Fibroblast of lung (primary cell): ENCODE results near the gene CDCP1. TPM values are rescaled to one million over a fixed set of nuclear protein-coding genes. Genes with fewer than 3 reads are reported as not detected.

Experiments used
- DNase-seq, 2 donors: peaks; one replicate each; pipeline versions ENCODE4 v3.0.0 to v3.0.0-alpha.2; 2010; ENCODE audit warnings: low read depth in 2 of 2
- H2AFZ ChIP-seq: 2 replicates; pipeline ENCODE4 v1.5.1; 2012; ENCODE audit warnings: low read length, control low read depth, inconsistent platforms
- H3K27ac ChIP-seq: 2 replicates; pipeline ENCODE4 v1.5.1; 2011; ENCODE audit warnings: low read length, control low read depth; ENCODE audit not compliant: insufficient read depth
- H3K27me3 ChIP-seq: 2 replicates; pipeline ENCODE4 v1.5.1; 2011; ENCODE audit warnings: mild to moderate bottlenecking, low read length; ENCODE audit not compliant: control insufficient read depth, insufficient read depth
- H3K36me3 ChIP-seq: 2 replicates; pipeline ENCODE4 v1.5.1; 2011; ENCODE audit warnings: low read length; ENCODE audit not compliant: control insufficient read depth, insufficient read depth
- H3K4me1 ChIP-seq: 2 replicates; pipeline ENCODE4 v1.5.1; 2011; ENCODE audit warnings: low read length; ENCODE audit not compliant: control insufficient read depth, insufficient read depth; ENCODE audit errors: extremely low read depth
- H3K4me2 ChIP-seq: 2 replicates; pipeline ENCODE4 v1.5.1; 2011; ENCODE audit warnings: low read length, control low read depth; ENCODE audit not compliant: insufficient read depth; ENCODE audit errors: extremely low read depth
- H3K4me3 ChIP-seq, 4 experiments: fragments of 200-600 bp in 1 of 4; sonication (generic) in 1 of 4; replicated peaks in 1 of 4; 2 replicates each; pipeline ENCODE4 v1.5.1; 2011 to 2016; ENCODE audit warnings: low read length in 4 of 4, low read depth in 3 of 4, mild to moderate bottlenecking in 3 of 4, control low read depth in 2 of 4, inconsistent platforms in 1 of 4, mixed read lengths in 1 of 4; ENCODE audit not compliant: insufficient read depth in 1 of 4; ENCODE audit errors: control extremely low read depth in 1 of 4
- H3K79me2 ChIP-seq: 2 replicates; pipeline ENCODE4 v1.5.1; 2012; ENCODE audit warnings: mild to moderate bottlenecking, low read length, inconsistent platforms; ENCODE audit not compliant: control insufficient read depth, insufficient read depth
- H3K9ac ChIP-seq: 2 replicates; pipeline ENCODE4 v1.5.1; 2011; ENCODE audit warnings: mild to moderate bottlenecking, low read length, control low read depth; ENCODE audit not compliant: insufficient read depth
- H3K9me3 ChIP-seq: 2 replicates; pipeline ENCODE4 v1.5.1; 2012; ENCODE audit warnings: low read depth, low read length; ENCODE audit not compliant: control insufficient read depth, insufficient read depth
- H4K20me1 ChIP-seq: 2 replicates; pipeline ENCODE4 v1.5.1; 2011; ENCODE audit warnings: low read length; ENCODE audit not compliant: control insufficient read depth, insufficient read depth; ENCODE audit errors: extremely low read depth
- CTCF ChIP-seq, 2 donors: IDR thresholded peaks in 1 of 2; conservative IDR thresholded peaks in 1 of 2; 1 replicate in 1 of 2; 2 replicates in 1 of 2; pipeline ENCODE4 v1.5.1; 2011 to 2012; ENCODE audit warnings: low read length in 2 of 2, control low read depth in 1 of 2, inconsistent platforms in 1 of 2, low read depth in 1 of 2, mild to moderate bottlenecking in 1 of 2
- EZH2 ChIP-seq: IDR thresholded peaks from 2 replicates; pipeline ENCODE4 v1.5.1; 2012; ENCODE audit warnings: low read length, control low read depth, mild to moderate bottlenecking; ENCODE audit errors: missing control alignments
- polyA plus RNA-seq, 2 donors: library from polyadenylated mRNA; depleted of rRNA in 1 of 2; stranded (reverse) in 1 of 2; unstranded in 1 of 2; fragments of >200 nt; gene quantifications; 2 replicates each; pipeline ENCODE4 v1.2.1, GENCODE V29; 2011 to 2012; ENCODE audit warnings: missing spikeins in 1 of 2
- total RNA-seq: library from RNA; depleted of rRNA; stranded (reverse); fragments of >200 nt; gene quantifications from 2 replicates; pipeline ENCODE4 v1.2.1, GENCODE V29; 2014

CDCP1 gene
- total and polyA plus RNA-seq, 2 donors (not counting 1 experiment from before 2014, with no cell fraction given), result 25.6 to 56.1 TPM

- peak; percentile 84 to 96 for DNase-seq
- no peak overlapping the region for H2AFZ ChIP-seq
- no peaks in the 10 kb centered on the region for H3K27me3 ChIP-seq
- H4K20me1 ChIP-seq, result no peaks in the 10 kb centered on the region
- no peaks in the 10 kb centered on the region for H3K9me3 ChIP-seq
- H3K79me2 ChIP-seq, result peaks cover 34% of the 10 kb centered on the region
- no peak overlapping the region for H3K9ac ChIP-seq
- peaks cover 40% of the 10 kb centered on the region for H3K4me1 ChIP-seq
- H3K4me2 ChIP-seq, result peak overlapping the region; percentile 17
- H3K27ac ChIP-seq, result peak overlapping the region; percentile 84
- no peak overlapping the region for H3K4me3 ChIP-seq
- H3K36me3 ChIP-seq, result no peaks in the 10 kb centered on the region
- TF ChIP-seq CTCF (conservative IDR thresholded peaks at IDR 0.05 in 1 of 2, IDR thresholded peaks at IDR 0.05 in 1 of 2; ENCODE audit: low read depth in 1 of 2, low read length in 2 of 2) (no peak), EZH2 (no peak)
Observed at GRCh38 chr3:45123581-45124269, 22.5 kb downstream of the CDCP1 start.

GRCh38 chr3:45123030-45123429 is 23.1 kb downstream of the CDCP1 start:
- Histone ChIP-seq H3K36me3 (no peaks in the 10 kb centered on the region), H3K4me2 (peak overlapping the region; percentile 17), H3K79me2 (peaks cover 31% of the 10 kb centered on the region), H3K27ac (peak overlapping the region; percentile 84), H3K4me1 (peaks cover 44% of the 10 kb centered on the region), H3K27me3 (no peaks in the 10 kb centered on the region), H3K9ac (no peak overlapping the region), H3K9me3 (no peaks in the 10 kb centered on the region), H4K20me1 (no peaks in the 10 kb centered on the region), H2AFZ (no peak overlapping the region), H3K4me3 (no peak overlapping the region)
- TF ChIP-seq CTCF (conservative IDR thresholded peaks at IDR 0.05 in 1 of 2, IDR thresholded peaks at IDR 0.05 in 1 of 2; ENCODE audit: low read depth in 1 of 2, low read length in 2 of 2), result no peak
- TF ChIP-seq EZH2, result no peak
- peak; percentile 89 to 97 for DNase-seq

GRCh38 chr3:45120359-45121158 is 25.6 kb downstream of the CDCP1 start:
- Histone ChIP-seq H3K9ac (no peak overlapping the region), H3K4me1 (peaks cover 41% of the 10 kb centered on the region), H2AFZ (no peak overlapping the region), H3K27ac (peak overlapping the region; percentile 7), H3K4me3 (no peak overlapping the region), H3K79me2 (peaks cover 12% of the 10 kb centered on the region), H3K9me3 (no peaks in the 10 kb centered on the region), H3K27me3 (no peaks in the 10 kb centered on the region), H4K20me1 (no peaks in the 10 kb centered on the region), H3K36me3 (no peaks in the 10 kb centered on the region), H3K4me2 (no peak overlapping the region)
- DNase-seq, result no peak
- TF ChIP-seq EZH2 (no peak), CTCF (conservative IDR thresholded peaks at IDR 0.05 in 1 of 2, IDR thresholded peaks at IDR 0.05 in 1 of 2; ENCODE audit: low read depth in 1 of 2, low read length in 2 of 2) (no peak)
